ENCODE results near the gene NDUFS3.

- TF ChIP-seq CTCF (IDR thresholded peaks at IDR 0.05) (no peak), POLR2A (IDR thresholded peaks at IDR 0.05) (no peak), EP300 (IDR thresholded peaks at IDR 0.05) (no peak)
These were observed 13.9 kb upstream of the NDUFS3 start for GRCh38 chr11:47564933-47565339.
